Measurements from ENCODE around the gene OARD1.

Gene OARD1

GRCh38 chr6:41028561-41029412 is 43.4 kb downstream of the OARD1 start:
- H3K4me3 ChIP-seq (IDR thresholded peaks at IDR 0.05; ENCODE audit: insufficient read depth, low read depth, low read length), result no peak overlapping the region
- no peaks in the 10 kb centered on the region for H3K27me3 ChIP-seq (ENCODE audit: insufficient read depth, low read depth)
- peak overlapping the region; percentile 63; the same call in 1 of the 2 replicates for H3K27ac ChIP-seq
- H4K20me1 ChIP-seq (ENCODE audit: insufficient read depth), result no peaks in the 10 kb centered on the region
- no peaks in the 10 kb centered on the region for H3K36me3 ChIP-seq (ENCODE audit: insufficient read depth)
- H3K4me2 ChIP-seq, result peak overlapping the region; percentile 67; the same call in 1 of the 2 replicates
- no peak for TF ChIP-seq CTCF (conservative IDR thresholded peaks at IDR 0.05; ENCODE audit: low read depth, low read length)
- H3K9ac ChIP-seq, result peak overlapping the region; percentile 67
- H2AFZ ChIP-seq (ENCODE audit: low read depth), result peak overlapping the region; percentile 98
- H3K79me2 ChIP-seq (ENCODE audit: insufficient read depth, low read depth), result no peaks in the 10 kb centered on the region
- peaks cover 8% of the 10 kb centered on the region for H3K4me1 ChIP-seq (ENCODE audit: low read depth, poor library complexity, severe bottlenecking)

- peak; percentile 93 for TF ChIP-seq CTCF (conservative IDR thresholded peaks at IDR 0.05; ENCODE audit: low read depth, low read length)
- peak overlapping the region; percentile 67 for H3K9ac ChIP-seq
- peak overlapping the region; percentile 67 for H3K4me2 ChIP-seq
- no peaks in the 10 kb centered on the region for H3K27me3 ChIP-seq (ENCODE audit: insufficient read depth, low read depth)
- no peaks in the 10 kb centered on the region for H3K36me3 ChIP-seq (ENCODE audit: insufficient read depth)
- no peaks in the 10 kb centered on the region for H4K20me1 ChIP-seq (ENCODE audit: insufficient read depth)
- peak overlapping the region; percentile 63; the same call in 1 of the 2 replicates for H3K27ac ChIP-seq
- peak overlapping the region; percentile 98 for H2AFZ ChIP-seq (ENCODE audit: low read depth)
- no peaks in the 10 kb centered on the region for H3K79me2 ChIP-seq (ENCODE audit: insufficient read depth, low read depth)
- H3K4me1 ChIP-seq (ENCODE audit: low read depth, poor library complexity, severe bottlenecking), result peaks cover 8% of the 10 kb centered on the region
- H3K4me3 ChIP-seq (IDR thresholded peaks at IDR 0.05; ENCODE audit: insufficient read depth, low read depth, low read length), result no peak overlapping the region
These were observed 44.2 kb downstream of the OARD1 start for GRCh38 chr6:41027799-41028560.

GRCh38 chr6:41027241-41027640 is 44.9 kb downstream of the OARD1 start:
- Histone ChIP-seq H3K9ac (peak overlapping the region; percentile 67; the same call in 1 of the 2 replicates), H3K36me3 (ENCODE audit: insufficient read depth) (no peaks in the 10 kb centered on the region), H2AFZ (ENCODE audit: low read depth) (peak overlapping the region; percentile 98), H3K4me1 (ENCODE audit: low read depth, poor library complexity, severe bottlenecking) (peaks cover 8% of the 10 kb centered on the region), H3K27me3 (ENCODE audit: insufficient read depth, low read depth) (no peaks in the 10 kb centered on the region), H4K20me1 (ENCODE audit: insufficient read depth) (no peaks in the 10 kb centered on the region), H3K4me2 (peak overlapping the region; percentile 67), H3K4me3 (IDR thresholded peaks at IDR 0.05; ENCODE audit: insufficient read depth, low read depth, low read length) (no peak overlapping the region), H3K79me2 (ENCODE audit: insufficient read depth, low read depth) (no peaks in the 10 kb centered on the region), H3K27ac (peak overlapping the region; percentile 63)
- TF ChIP-seq CTCF (conservative IDR thresholded peaks at IDR 0.05; ENCODE audit: low read depth, low read length), result no peak

GRCh38 chr6:41025966-41026530 is 46.1 kb downstream of the OARD1 start:
- no peak for TF ChIP-seq CTCF (conservative IDR thresholded peaks at IDR 0.05; ENCODE audit: low read depth, low read length)
- Histone ChIP-seq H3K4me2 (no peak overlapping the region; the same call in 1 of the 2 replicates), H3K4me3 (IDR thresholded peaks at IDR 0.05; ENCODE audit: insufficient read depth, low read depth, low read length) (no peak overlapping the region)

More at GRCh38 chr6:41025966-41026530, 46.1 kb downstream of the OARD1 start:
- Histone ChIP-seq H3K79me2 (ENCODE audit: insufficient read depth, low read depth) (no peaks in the 10 kb centered on the region), H3K27me3 (ENCODE audit: insufficient read depth, low read depth) (no peaks in the 10 kb centered on the region), H2AFZ (ENCODE audit: low read depth) (no peak overlapping the region), H4K20me1 (ENCODE audit: insufficient read depth) (no peaks in the 10 kb centered on the region), H3K27ac (no peak overlapping the region), H3K36me3 (ENCODE audit: insufficient read depth) (no peaks in the 10 kb centered on the region), H3K4me1 (ENCODE audit: low read depth, poor library complexity, severe bottlenecking) (peaks cover 8% of the 10 kb centered on the region), H3K9ac (no peak overlapping the region)

All from KMS-11 (cell line).